H9 (cell line): ENCODE results near the gene NR2F1-AS1. TPM values are rescaled to one million over a fixed set of nuclear protein-coding genes. Genes with fewer than 3 reads are reported as not detected.

Experiments used
- DNase-seq: peaks from one replicate; pipeline ENCODE4 v3.0.0-alpha.2; 2017
- H2AFZ ChIP-seq: one replicate; pipeline ENCODE4 v1.6.1; 2013; ENCODE audit warnings: mild to moderate bottlenecking, low read length, control low read depth, moderate library complexity
- H2AK5ac ChIP-seq: 2 replicates; pipeline ENCODE4 v1.6.1; 2013; ENCODE audit warnings: low read length, control low read depth, mixed read lengths; ENCODE audit not compliant: insufficient read length
- H2BK120ac ChIP-seq: one replicate; pipeline ENCODE4 v1.6.1; 2013; ENCODE audit warnings: low read depth, mild to moderate bottlenecking, low read length, control low read depth, inconsistent platforms; ENCODE audit not compliant: poor library complexity, severe bottlenecking
- H2BK12ac ChIP-seq: 2 replicates; pipeline ENCODE4 v1.6.1; 2013; ENCODE audit warnings: low read length, control low read depth, mixed read lengths, low read depth; ENCODE audit not compliant: insufficient read length
- H2BK15ac ChIP-seq: 2 replicates; pipeline ENCODE4 v1.6.1; 2013; ENCODE audit warnings: low read depth, low read length, control low read depth
- H2BK20ac ChIP-seq: one replicate; pipeline ENCODE4 v1.6.1; 2013; ENCODE audit warnings: low read depth, mild to moderate bottlenecking, low read length, control low read depth, inconsistent platforms; ENCODE audit not compliant: poor library complexity, severe bottlenecking
- H2BK5ac ChIP-seq: 2 replicates; pipeline ENCODE4 v1.6.1; 2013; ENCODE audit warnings: low read length, control low read depth, mixed read lengths; ENCODE audit not compliant: insufficient read length
- H3K14ac ChIP-seq: 2 replicates; pipeline ENCODE4 v1.6.1; 2013; ENCODE audit warnings: low read length, control low read depth; ENCODE audit not compliant: insufficient read depth
- H3K18ac ChIP-seq: 2 replicates; pipeline ENCODE4 v1.6.1; 2013; ENCODE audit warnings: low read depth, mild to moderate bottlenecking, mixed read lengths, low read length, control low read depth; ENCODE audit not compliant: insufficient read length
- H3K23ac ChIP-seq: 2 replicates; pipeline ENCODE4 v1.6.1; 2013; ENCODE audit warnings: low read length, control low read depth, mixed read lengths, low read depth; ENCODE audit not compliant: insufficient read length
- H3K23me2 ChIP-seq: 2 replicates; pipeline ENCODE4 v1.6.1; 2013; ENCODE audit warnings: low read depth, mild to moderate bottlenecking, mixed read lengths, low read length, control low read depth; ENCODE audit not compliant: insufficient read length, poor library complexity, severe bottlenecking
- H3K27ac ChIP-seq: 2 replicates; pipeline ENCODE4 v1.5.1; 2013; ENCODE audit warnings: low read length, control low read depth, mixed read lengths, low read depth; ENCODE audit not compliant: insufficient read length
- H3K27me3 ChIP-seq: 2 replicates; pipeline ENCODE4 v1.6.1; 2013; ENCODE audit warnings: low read length, control low read depth, inconsistent platforms; ENCODE audit not compliant: insufficient read depth
- H3K4ac ChIP-seq: 2 replicates; pipeline ENCODE4 v1.6.1; 2013; ENCODE audit warnings: low read depth, mild to moderate bottlenecking, control low read depth, inconsistent platforms, low read length, moderate library complexity
- H3K4me1 ChIP-seq: 2 replicates; pipeline ENCODE4 v1.6.1; 2013; ENCODE audit warnings: low read length, control low read depth, inconsistent platforms; ENCODE audit not compliant: insufficient read depth
- H3K4me2 ChIP-seq: 2 replicates; pipeline ENCODE4 v1.6.1; 2013; ENCODE audit warnings: low read length, control low read depth, mixed read lengths; ENCODE audit not compliant: insufficient read length, insufficient read depth
- H3K56ac ChIP-seq: 2 replicates; pipeline ENCODE4 v1.6.1; 2013; ENCODE audit warnings: low read depth, mild to moderate bottlenecking, mixed read lengths, low read length, control low read depth; ENCODE audit not compliant: insufficient read length
- H3K79me1 ChIP-seq: 2 replicates; pipeline ENCODE4 v1.6.1; 2013; ENCODE audit warnings: low read depth, mild to moderate bottlenecking, moderate library complexity, low read length, control low read depth, inconsistent platforms; ENCODE audit not compliant: insufficient read depth, poor library complexity, severe bottlenecking
- H3K79me2 ChIP-seq: 2 replicates; pipeline ENCODE4 v1.6.1; 2013; ENCODE audit warnings: low read length, control low read depth, inconsistent platforms; ENCODE audit not compliant: insufficient read depth
- H3K9ac ChIP-seq: 2 replicates; pipeline ENCODE4 v1.6.1; 2013; ENCODE audit warnings: low read length, control low read depth, mixed read lengths; ENCODE audit not compliant: insufficient read length; ENCODE audit errors: extremely low read depth
- H3K9me3 ChIP-seq: one replicate; pipeline ENCODE4 v1.6.1; 2013; ENCODE audit warnings: low read depth, low read length, inconsistent platforms; ENCODE audit not compliant: control insufficient read depth
- H3T11ph ChIP-seq: one replicate; pipeline ENCODE4 v1.6.1; 2013; ENCODE audit warnings: mild to moderate bottlenecking, low read length, control low read depth, inconsistent platforms
- H4K20me1 ChIP-seq: one replicate; pipeline ENCODE4 v1.6.1; 2013; ENCODE audit not compliant: control insufficient read depth, insufficient read length, insufficient read depth
- H4K5ac ChIP-seq: 2 replicates; pipeline ENCODE4 v1.6.1; 2013; ENCODE audit warnings: low read depth, mild to moderate bottlenecking, mixed read lengths, low read length, control low read depth; ENCODE audit not compliant: insufficient read length
- H4K8ac ChIP-seq: replicated peaks from 2 replicates; pipeline ENCODE4 v1.6.1; 2013; ENCODE audit warnings: low read length, control low read depth, mixed read lengths, low read depth; ENCODE audit not compliant: insufficient read length
- H4K91ac ChIP-seq: 2 replicates; pipeline ENCODE4 v1.6.1; 2013; ENCODE audit warnings: low read depth, mild to moderate bottlenecking, moderate library complexity, mixed read lengths, low read length, control low read depth; ENCODE audit not compliant: insufficient read length
- H3K27ac Mint-ChIP-seq, 3 experiments: 2 replicates in 2 of 3; 3 replicates in 1 of 3; pipeline ENCODE4 v1.8.0; 2020 to 2021; ENCODE audit warnings: mixed read lengths in 3 of 3, mild to moderate bottlenecking in 1 of 3, moderate library complexity in 1 of 3
- H3K27me3 Mint-ChIP-seq: 2 replicates; pipeline ENCODE4 v1.8.0; 2021; ENCODE audit warnings: low read depth, mild to moderate bottlenecking, moderate library complexity, mixed read lengths
- H3K36me3 Mint-ChIP-seq, 3 experiments: 2 replicates in 2 of 3; 3 replicates in 1 of 3; pipeline ENCODE4 v1.8.0; 2020 to 2021; ENCODE audit warnings: low read depth in 3 of 3, mixed read lengths in 3 of 3; ENCODE audit not compliant: insufficient read depth in 1 of 3
- H3K4me1 Mint-ChIP-seq, 2 experiments: 2 replicates each; pipeline ENCODE4 v1.8.0; 2020; ENCODE audit warnings: mixed read lengths in 2 of 2
- H3K4me3 Mint-ChIP-seq, 2 experiments: 2 replicates in 1 of 2; 3 replicates in 1 of 2; pipeline ENCODE4 v1.8.0; 2020 to 2021; ENCODE audit warnings: mild to moderate bottlenecking in 2 of 2, mixed read lengths in 2 of 2, moderate library complexity in 1 of 2
- H3K9me3 Mint-ChIP-seq, 2 experiments: 2 replicates in 1 of 2; 3 replicates in 1 of 2; pipeline ENCODE4 v1.8.0; 2020; ENCODE audit warnings: mild to moderate bottlenecking in 2 of 2, mixed read lengths in 2 of 2, moderate library complexity in 1 of 2
- CTCF ChIP-seq: fragments of 200-600 bp; sonication (generic); conservative IDR thresholded peaks from 3 replicates; pipeline ENCODE4 v1.8.0; 2021; ENCODE audit warnings: antibody characterized with exemption, mild to moderate bottlenecking
- WGBS: extraction: QIAGEN DNeasy Blood & Tissue Kit; methylation state at CpG from one replicate; pipeline ENCODE4 v1.1.7; 2013; ENCODE audit warnings: missing lambda C conversion rate, low lambda C conversion rate, mixed read lengths; ENCODE audit not compliant: insufficient read length; ENCODE audit errors: extremely low coverage; 5-methylcytosine and 5-hydroxymethylcytosine counted together
- total RNA-seq: library from RNA; stranded (reverse); gene quantifications from 2 replicates; pipeline ENCODE4 v1.2.1, GENCODE V29; 2021

The NR2F1-AS1 gene
- total RNA-seq, 1 experiment from 2014 or later, result 1.9 TPM

GRCh38 chr5:93395971-93396379, 185.0 kb downstream of the NR2F1-AS1 start:
- Histone ChIP-seq H2BK12ac (no peak overlapping the region), H2AK5ac (no peak overlapping the region), H3K18ac (no peak overlapping the region), H3K79me2 (no peaks in the 10 kb centered on the region), H4K5ac (no peak overlapping the region), H3K27me3 (no peaks in the 10 kb centered on the region), H3K56ac (no peak overlapping the region), H2BK15ac (no peak overlapping the region), H3K4ac (no peak overlapping the region), H3K23me2 (no peaks in the 10 kb centered on the region), H2AFZ (no peak overlapping the region), H3K4me2 (no peak overlapping the region), H3K14ac (no peak overlapping the region), H2BK120ac (no peak overlapping the region), H2BK20ac (no peak overlapping the region), H3T11ph (no peak overlapping the region), H4K8ac (no peak overlapping the region), H3K9me3 (no peaks in the 10 kb centered on the region), H3K23ac (no peak overlapping the region), H4K20me1 (no peaks in the 10 kb centered on the region), H2BK5ac (no peak overlapping the region), H3K9ac (no peak overlapping the region), H4K91ac (no peak overlapping the region), H3K4me1 (no peaks in the 10 kb centered on the region), H3K27ac (no peak overlapping the region), H3K79me1 (no peaks in the 10 kb centered on the region)
- WGBS, result no CpG with 5 or more reads among the region's 1 CpG
- TF ChIP-seq CTCF, result no peak
- peaks cover 10 to 12% of the 10 kb centered on the region in 2 experiments; a peak in 4 of 5 replicates for H3K9me3 Mint-ChIP-seq
- H3K27ac Mint-ChIP-seq, result no peak overlapping the region
- H3K36me3 Mint-ChIP-seq, result peaks cover 0 to 12% (median 11%) of the 10 kb centered on the region in 3 experiments; a peak in 5 of 7 replicates
- no peaks in the 10 kb centered on the region for H3K27me3 Mint-ChIP-seq
- DNase-seq, result no peak
- H3K4me1 Mint-ChIP-seq, result no peaks in the 10 kb centered on the region
- H3K4me3 Mint-ChIP-seq, result no peak overlapping the region
